B cell (primary cell): ENCODE measurements around the gene HS3ST5. TPM values are rescaled to one million over a fixed set of nuclear protein-coding genes. Genes with fewer than 3 reads are reported as not detected.

ENCODE experiments used
- ATAC-seq: fragments of 200-7000 bp; cut with Tn5 transposase; one replicate; pipeline ENCODE4 v1.10.0; 2021; ENCODE audit warnings: low read depth, mild to moderate bottlenecking, moderate number of reproducible peaks, moderate library complexity
- CTCF ChIA-PET: fragments of 350-600 bp; sonication (Branson Sonifier 250); formaldehyde crosslinking; loops from one replicate; lab custom pipeline; 2021; ENCODE audit warnings: antibody characterized with exemption, inconsistent platforms; lab: Charles Lee
- POLR2A ChIA-PET: fragments of 350-600 bp; sonication (Branson Sonifier 250); formaldehyde crosslinking; loops from one replicate; lab custom pipeline; 2021; ENCODE audit warnings: antibody characterized with exemption; lab: Charles Lee
- DNase-seq: peaks from one replicate; pipeline ENCODE4 v3.0.0; 2013
- H2AFZ ChIP-seq: 2 replicates; pipeline ENCODE4 v1.6.1; 2012; ENCODE audit warnings: mild to moderate bottlenecking, low read depth, low read length; ENCODE audit not compliant: insufficient read depth, poor library complexity, severe bottlenecking
- H3K27ac ChIP-seq, 2 donors: 1 replicate in 1 of 2; 2 replicates in 1 of 2; pipeline ENCODE4 v1.5.1; 2012 to 2013; ENCODE audit warnings: low read length in 2 of 2, mild to moderate bottlenecking in 2 of 2, moderate library complexity in 1 of 2
- H3K27me3 ChIP-seq, 4 experiments: fragments of 200-600 bp in 1 of 4; sonication (generic) in 1 of 4; replicated peaks in 1 of 4; 1 replicate in 2 of 4; 2 replicates in 2 of 4; pipeline versions ENCODE4 v1.6.1 to v1.7.0; 2013 to 2016; ENCODE audit warnings: low read length in 3 of 4, mild to moderate bottlenecking in 2 of 4, mixed read lengths in 1 of 4, moderate library complexity in 1 of 4; ENCODE audit not compliant: insufficient read depth in 4 of 4, control insufficient read depth in 3 of 4; ENCODE audit errors: control extremely low read depth in 1 of 4
- H3K36me3 ChIP-seq, 2 experiments: replicated peaks in 1 of 2; 1 replicate in 1 of 2; 2 replicates in 1 of 2; pipeline versions ENCODE4 v1.6.1 to v1.7.1; 2013; ENCODE audit warnings: low read length in 1 of 2; ENCODE audit not compliant: insufficient read depth in 2 of 2, control insufficient read depth in 1 of 2; ENCODE audit errors: control extremely low read depth in 1 of 2, extremely low read depth in 1 of 2
- H3K4me1 ChIP-seq, 2 donors: fragments of 200-600 bp in 1 of 2; sonication (generic) in 1 of 2; 1 replicate in 1 of 2; 2 replicates in 1 of 2; pipeline versions ENCODE4 v1.5.1 to v1.6.1; 2013 to 2017; ENCODE audit warnings: low read length in 2 of 2; ENCODE audit not compliant: control insufficient read depth in 2 of 2, insufficient read depth in 2 of 2
- H3K4me2 ChIP-seq: replicated peaks from 2 replicates; pipeline ENCODE3; 2012; ENCODE audit warnings: mild to moderate bottlenecking, low read depth, low read length; ENCODE audit not compliant: poor library complexity, severe bottlenecking
- H3K4me3 ChIP-seq, 5 experiments: fragments of 200-600 bp in 1 of 5; sonication (generic) in 1 of 5; 1 replicate in 3 of 5; 2 replicates in 2 of 5; pipeline versions ENCODE4 v1.5.1 to v1.7.0; 2011 to 2016; ENCODE audit warnings: low read length in 4 of 5, mild to moderate bottlenecking in 4 of 5, low read depth in 2 of 5, control low read depth in 1 of 5, moderate library complexity in 1 of 5; ENCODE audit not compliant: insufficient read depth in 1 of 5; ENCODE audit errors: control extremely low read depth in 1 of 5, extremely low read depth in 1 of 5
- H3K79me2 ChIP-seq: fragments of 200-600 bp; sonication (generic); one replicate; pipeline ENCODE4 v1.6.0; 2016; ENCODE audit warnings: low read length; ENCODE audit not compliant: control insufficient read depth, insufficient read depth
- H3K9ac ChIP-seq: fragments of 200-600 bp; sonication (generic); 2 replicates; pipeline ENCODE4 v1.6.1; 2017; ENCODE audit warnings: mild to moderate bottlenecking, low read length, moderate library complexity
- H3K9me3 ChIP-seq, 3 donors: one replicate each; pipeline versions ENCODE4 v1.6.1 to v1.7.1; 2013; ENCODE audit warnings: low read length in 2 of 3; ENCODE audit not compliant: control insufficient read depth in 2 of 3, insufficient read depth in 1 of 3; ENCODE audit errors: control extremely low read depth in 1 of 3
- H4K20me1 ChIP-seq: 2 replicates; pipeline ENCODE4 v1.6.0; 2012; ENCODE audit warnings: mild to moderate bottlenecking, low read length; ENCODE audit not compliant: insufficient read depth, control insufficient read depth, poor library complexity, severe bottlenecking
- H3K27ac Mint-ChIP-seq: one replicate; pipeline ENCODE4 v1.8.0; 2021; ENCODE audit warnings: mixed read lengths
- H3K27me3 Mint-ChIP-seq: one replicate; pipeline ENCODE4 v1.8.0; 2021; ENCODE audit warnings: mixed read lengths
- H3K4me1 Mint-ChIP-seq: one replicate; pipeline ENCODE4 v1.8.0; 2021; ENCODE audit warnings: mixed read lengths
- H3K4me3 Mint-ChIP-seq: one replicate; pipeline ENCODE4 v1.8.0; 2021; ENCODE audit warnings: mixed read lengths
- H3K9me3 Mint-ChIP-seq: one replicate; pipeline ENCODE4 v1.8.0; 2022; ENCODE audit warnings: mixed read lengths; ENCODE audit not compliant: insufficient read depth
- CTCF ChIP-seq: fragments of 200-600 bp; IDR thresholded peaks from one replicate; pipeline ENCODE4 v1.8.0; 2022; ENCODE audit warnings: antibody characterized with exemption, mild to moderate bottlenecking
- EZH2 ChIP-seq: IDR thresholded peaks from 2 replicates; pipeline ENCODE4 v1.6.1; 2012; ENCODE audit warnings: borderline replicate concordance, low read depth, mild to moderate bottlenecking, moderate library complexity, low read length; ENCODE audit not compliant: insufficient read depth, poor library complexity, severe bottlenecking
- WGBS: methylation state at CpG from one replicate; pipeline ENCODE4 v1.1.5; 2013; ENCODE audit warnings: missing lambda C conversion rate; ENCODE audit not compliant: insufficient coverage; 5-methylcytosine and 5-hydroxymethylcytosine counted together
- intact Hi-C: fragments of 100-400 bp; cut with micrococcal nuclease; formaldehyde crosslinking; loops from one replicate; pipeline ENCODE4 v1.10.0; 2022
- polyA plus RNA-seq: library from polyadenylated mRNA; depleted of rRNA; stranded (reverse); fragments of >200 nt; gene quantifications from 2 replicates; pipeline ENCODE4 v1.2.3, GENCODE V29; 2012
- total RNA-seq, 2 donors: library from RNA; stranded (reverse); fragments of 120-200 nt in 1 of 2; gene quantifications; 1 replicate in 1 of 2; 2 replicates in 1 of 2; pipeline versions ENCODE4 v1.2.3 to v1.2.4, GENCODE V29; 2013 to 2022

HS3ST5 gene
- total and polyA plus RNA-seq, 2 donors (not counting 1 experiment from before 2014, with no cell fraction given), result not detected

DNA sequence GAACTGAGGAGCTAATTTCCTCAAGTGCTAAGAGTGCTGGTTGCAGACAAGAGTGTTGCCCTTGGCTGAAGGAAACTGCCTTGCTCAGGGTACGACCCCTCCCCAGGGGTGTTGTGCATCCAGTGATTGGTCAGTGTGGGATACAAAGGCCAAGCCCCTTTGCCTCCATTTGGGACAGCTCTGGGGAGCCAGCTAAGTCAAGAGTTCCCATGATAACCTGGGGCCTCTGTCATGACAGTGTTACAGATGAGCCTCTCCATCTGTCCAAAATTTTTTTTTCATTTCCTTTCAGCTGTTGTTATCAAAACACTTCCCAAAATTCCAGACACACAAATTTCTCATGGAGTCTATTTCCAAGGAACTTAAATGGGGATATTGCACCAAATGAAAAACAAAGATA lies 93.3 kb downstream of the HS3ST5 start:
- CTCF ChIA-PET, result no interaction called here
- Mint-ChIP-seq H3K4me1 (no peaks in the 10 kb centered on the region), H3K9me3 (no peaks in the 10 kb centered on the region), H3K27ac (no peak overlapping the region), H3K4me3 (no peak overlapping the region), H3K27me3 (no peaks in the 10 kb centered on the region)
- H2AFZ ChIP-seq, result no peak overlapping the region
- no peaks in the 10 kb centered on the region for H4K20me1 ChIP-seq
- H3K9me3 ChIP-seq, result no peaks in the 10 kb centered on the region
- H3K9ac ChIP-seq, result no peak overlapping the region
- TF ChIP-seq CTCF, result no peak
- no peak for TF ChIP-seq EZH2
- no peak for DNase-seq
- H3K4me1 ChIP-seq, result no peaks in the 10 kb centered on the region
- intact Hi-C loops, result no loop called here
- H3K27me3 ChIP-seq, result no peaks in the 10 kb centered on the region
- H3K79me2 ChIP-seq, result no peaks in the 10 kb centered on the region
- H3K36me3 ChIP-seq, result no peaks in the 10 kb centered on the region
- no peak overlapping the region for H3K4me2 ChIP-seq
- POLR2A ChIA-PET, result no interaction called here
- H3K27ac ChIP-seq, result no peak overlapping the region
- no peak for ATAC-seq
- no CpG with 5 or more reads among the region's 1 CpG for WGBS
- H3K4me3 ChIP-seq, result no peak overlapping the region

DNA sequence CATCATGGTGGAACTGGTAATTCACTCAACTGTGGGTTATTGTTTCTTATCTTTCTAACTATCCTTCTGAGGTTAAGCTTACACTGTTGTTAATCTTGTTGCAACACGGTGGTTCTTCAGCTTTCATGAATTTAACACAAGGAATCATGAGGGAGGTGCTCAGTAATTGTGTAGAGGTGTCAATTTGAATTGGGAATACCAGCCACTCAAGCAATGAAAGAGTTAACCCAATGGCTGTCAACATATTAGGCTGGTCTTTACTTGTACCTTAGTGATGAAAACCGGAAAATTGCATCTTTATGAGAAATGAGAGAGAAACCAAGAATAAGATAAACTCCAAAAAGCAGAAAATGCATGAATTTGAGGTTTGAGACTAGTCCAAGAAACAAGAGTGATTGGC lies 95.7 kb downstream of the HS3ST5 start:
- Mint-ChIP-seq H3K27ac (no peak overlapping the region), H3K27me3 (no peaks in the 10 kb centered on the region), H3K4me1 (no peaks in the 10 kb centered on the region), H3K9me3 (no peaks in the 10 kb centered on the region), H3K4me3 (no peak overlapping the region)
- no peak for TF ChIP-seq EZH2
- no CpG with 5 or more reads among the region's 2 CpGs for WGBS
- Histone ChIP-seq H3K36me3 (no peaks in the 10 kb centered on the region), H3K4me2 (no peak overlapping the region), H3K9me3 (no peaks in the 10 kb centered on the region), H3K27me3 (no peaks in the 10 kb centered on the region), H3K27ac (no peak overlapping the region), H3K79me2 (no peaks in the 10 kb centered on the region), H4K20me1 (no peaks in the 10 kb centered on the region), H2AFZ (no peak overlapping the region), H3K4me3 (no peak overlapping the region), H3K9ac (no peak overlapping the region), H3K4me1 (no peaks in the 10 kb centered on the region)
- ATAC-seq, result no peak
- POLR2A ChIA-PET, result no interaction called here
- intact Hi-C loops, result no loop called here
- CTCF ChIA-PET, result no interaction called here
- no peak for DNase-seq
